SK-N-SH treated with all-trans-retinoic acid at 6 μM for 48 hours (cell line): Measurements from ENCODE around the gene ITPKB.

Source experiments
- ATAC-seq: fragments of 200-7000 bp; cut with Tn5 transposase; 3 replicates; pipeline ENCODE4 v1.9.1; 2020; ENCODE audit warnings: mild to moderate bottlenecking, moderate library complexity
- ARNTL ChIP-seq: fragments of 450-650 bp; formaldehyde crosslinking; IDR thresholded peaks from 2 replicates; pipeline ENCODE4 v1.5.0; 2020; ENCODE audit warnings: low read depth, mild to moderate bottlenecking, moderate library complexity, borderline replicate concordance
- BACH2 ChIP-seq: fragments of 250-450 bp; sonication (Bioruptor Pico); IDR thresholded peaks from 2 replicates; pipeline ENCODE4 v1.9.0; 2021; ENCODE audit warnings: mild to moderate bottlenecking, borderline replicate concordance
- CSDC2 ChIP-seq: fragments of 250-450 bp; sonication (Bioruptor Pico); IDR thresholded peaks from 2 replicates; pipeline ENCODE4 v1.5.0; 2020; ENCODE audit warnings: mild to moderate bottlenecking, moderate library complexity
- ESRRG ChIP-seq: fragments of 250-450 bp; sonication (Bioruptor Pico); IDR thresholded peaks from 2 replicates; pipeline ENCODE4 v1.6.1; 2021; ENCODE audit warnings: mild to moderate bottlenecking
- GLIS3 ChIP-seq: fragments of 250-450 bp; sonication (Bioruptor Pico); IDR thresholded peaks from 2 replicates; pipeline ENCODE4 v1.5.0; 2020; ENCODE audit warnings: mild to moderate bottlenecking, moderate library complexity
- ISL1 ChIP-seq: fragments of 250-450 bp; sonication (Bioruptor Pico); IDR thresholded peaks from 2 replicates; pipeline ENCODE4 v2.1.2; 2022; ENCODE audit warnings: mild to moderate bottlenecking, moderate library complexity
- OSR1 ChIP-seq: fragments of 250-450 bp; sonication (Bioruptor Pico); IDR thresholded peaks from 2 replicates; pipeline ENCODE4 v1.8.0; 2022; ENCODE audit warnings: moderate library complexity, mild to moderate bottlenecking, inconsistent platforms
- PPARA ChIP-seq: fragments of 250-450 bp; sonication (Bioruptor Pico); IDR thresholded peaks from 2 replicates; pipeline ENCODE4 v1.5.0; 2020; ENCODE audit warnings: mild to moderate bottlenecking, borderline replicate concordance
- RARB ChIP-seq: fragments of 250-450 bp; sonication (Bioruptor Pico); IDR thresholded peaks from 2 replicates; pipeline ENCODE4 v1.8.0; 2021; ENCODE audit warnings: mild to moderate bottlenecking, moderate library complexity
- SNAI2 ChIP-seq: fragments of 250-450 bp; sonication (Bioruptor Pico); IDR thresholded peaks from 2 replicates; pipeline ENCODE4 v1.5.0; 2020; ENCODE audit warnings: mild to moderate bottlenecking, moderate library complexity
- TCF4 ChIP-seq: fragments of 250-450 bp; sonication (Bioruptor Pico); IDR thresholded peaks from 2 replicates; pipeline ENCODE4 v1.8.0; 2021; ENCODE audit warnings: mild to moderate bottlenecking, moderate library complexity, borderline replicate concordance
- TOX ChIP-seq: fragments of 250-450 bp; sonication (Bioruptor Pico); IDR thresholded peaks from 2 replicates; pipeline ENCODE4 v1.8.0; 2021; ENCODE audit warnings: mild to moderate bottlenecking, moderate library complexity, borderline replicate concordance
- ZC3H10 ChIP-seq: fragments of 250-450 bp; sonication (Bioruptor Pico); IDR thresholded peaks from 2 replicates; pipeline ENCODE4 v1.5.1; 2021; ENCODE audit warnings: mild to moderate bottlenecking, moderate library complexity
- ZFP3 ChIP-seq: fragments of 250-450 bp; sonication (Bioruptor Pico); IDR thresholded peaks from 2 replicates; pipeline ENCODE4 v1.5.0; 2020; ENCODE audit warnings: mild to moderate bottlenecking, moderate library complexity
- ZNF565 ChIP-seq: fragments of 450-650 bp; formaldehyde crosslinking; conservative IDR thresholded peaks from 2 replicates; pipeline ENCODE4 v1.5.0; 2020; ENCODE audit warnings: low read depth, mild to moderate bottlenecking, moderate library complexity
- ZNF70 ChIP-seq: fragments of 450-650 bp; formaldehyde crosslinking; IDR thresholded peaks from 2 replicates; pipeline ENCODE4 v1.5.0; 2020; ENCODE audit warnings: mild to moderate bottlenecking, moderate library complexity
- ZNF8 ChIP-seq: fragments of 450-650 bp; formaldehyde crosslinking; IDR thresholded peaks from 2 replicates; pipeline ENCODE4 v1.5.0; 2020; ENCODE audit warnings: mild to moderate bottlenecking, moderate library complexity
- TF ChIP-seq, protein P1 (sequence below): fragments of 250-450 bp; sonication (Bioruptor Pico); IDR thresholded peaks from 2 replicates; pipeline ENCODE4 v1.8.0; 2021; ENCODE audit warnings: low read depth, mild to moderate bottlenecking, moderate library complexity, borderline replicate concordance
- TF ChIP-seq, protein P2 (sequence below): fragments of 250-450 bp; sonication (Bioruptor Pico); IDR thresholded peaks from 2 replicates; pipeline ENCODE4 v1.5.1; 2020; ENCODE audit warnings: low read depth, mild to moderate bottlenecking, moderate library complexity
- TF ChIP-seq, protein P3 (sequence below): fragments of 250-450 bp; sonication (Bioruptor Pico); IDR thresholded peaks from 2 replicates; pipeline ENCODE4 v1.8.0; 2020; ENCODE audit warnings: mild to moderate bottlenecking, moderate library complexity, borderline replicate concordance
- TF ChIP-seq, protein P4 (sequence below): fragments of 250-450 bp; sonication (Bioruptor Pico); IDR thresholded peaks from 2 replicates; pipeline ENCODE4 v1.5.0; 2020; ENCODE audit warnings: mild to moderate bottlenecking, moderate library complexity
- TF ChIP-seq, protein P5 (sequence below): fragments of 250-450 bp; sonication (Bioruptor Pico); IDR thresholded peaks from 2 replicates; pipeline ENCODE4 v1.5.1; 2021; ENCODE audit warnings: mild to moderate bottlenecking, moderate library complexity

The ITPKB gene

DNA sequence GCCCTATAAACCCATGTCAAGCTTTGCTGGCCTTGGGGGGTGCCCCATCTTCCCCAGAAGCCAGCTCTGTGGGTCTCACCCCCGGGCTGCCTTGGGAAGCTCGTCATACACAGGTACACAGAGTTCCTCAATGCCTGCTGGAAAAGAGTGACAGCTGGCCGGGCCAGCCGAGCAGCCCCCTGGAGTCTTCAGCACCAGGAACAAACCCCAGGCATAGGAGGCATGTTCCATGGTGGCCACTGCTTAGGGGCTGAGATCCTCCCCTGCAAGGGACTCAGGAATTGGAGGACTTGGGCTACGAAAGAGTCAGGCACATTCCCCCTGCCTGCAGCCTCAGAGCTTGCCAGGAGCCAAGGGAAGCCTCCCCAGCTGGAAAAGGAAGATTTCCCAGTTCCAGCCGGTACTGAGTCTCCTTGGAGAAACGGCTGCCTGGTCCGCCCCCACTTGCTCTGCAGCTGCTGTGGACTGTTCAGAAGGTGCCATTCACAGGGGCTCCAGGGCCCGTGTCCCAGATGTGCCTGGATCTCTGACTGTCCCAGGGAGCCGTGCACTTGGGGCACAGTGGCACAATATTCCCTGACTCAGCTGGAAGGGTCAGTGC lies 101.0 kb downstream of the ITPKB start:
- TF ChIP-seq, protein P1, sequence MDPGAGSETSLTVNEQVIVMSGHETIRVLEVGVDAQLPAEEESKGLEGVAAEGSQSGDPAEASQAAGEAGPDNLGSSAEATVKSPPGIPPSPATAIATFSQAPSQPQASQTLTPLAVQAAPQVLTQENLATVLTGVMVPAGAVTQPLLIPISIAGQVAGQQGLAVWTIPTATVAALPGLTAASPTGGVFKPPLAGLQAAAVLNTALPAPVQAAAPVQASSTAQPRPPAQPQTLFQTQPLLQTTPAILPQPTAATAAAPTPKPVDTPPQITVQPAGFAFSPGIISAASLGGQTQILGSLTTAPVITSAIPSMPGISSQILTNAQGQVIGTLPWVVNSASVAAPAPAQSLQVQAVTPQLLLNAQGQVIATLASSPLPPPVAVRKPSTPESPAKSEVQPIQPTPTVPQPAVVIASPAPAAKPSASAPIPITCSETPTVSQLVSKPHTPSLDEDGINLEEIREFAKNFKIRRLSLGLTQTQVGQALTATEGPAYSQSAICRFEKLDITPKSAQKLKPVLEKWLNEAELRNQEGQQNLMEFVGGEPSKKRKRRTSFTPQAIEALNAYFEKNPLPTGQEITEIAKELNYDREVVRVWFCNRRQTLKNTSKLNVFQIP: no peak
- no peak for ATAC-seq

DNA sequence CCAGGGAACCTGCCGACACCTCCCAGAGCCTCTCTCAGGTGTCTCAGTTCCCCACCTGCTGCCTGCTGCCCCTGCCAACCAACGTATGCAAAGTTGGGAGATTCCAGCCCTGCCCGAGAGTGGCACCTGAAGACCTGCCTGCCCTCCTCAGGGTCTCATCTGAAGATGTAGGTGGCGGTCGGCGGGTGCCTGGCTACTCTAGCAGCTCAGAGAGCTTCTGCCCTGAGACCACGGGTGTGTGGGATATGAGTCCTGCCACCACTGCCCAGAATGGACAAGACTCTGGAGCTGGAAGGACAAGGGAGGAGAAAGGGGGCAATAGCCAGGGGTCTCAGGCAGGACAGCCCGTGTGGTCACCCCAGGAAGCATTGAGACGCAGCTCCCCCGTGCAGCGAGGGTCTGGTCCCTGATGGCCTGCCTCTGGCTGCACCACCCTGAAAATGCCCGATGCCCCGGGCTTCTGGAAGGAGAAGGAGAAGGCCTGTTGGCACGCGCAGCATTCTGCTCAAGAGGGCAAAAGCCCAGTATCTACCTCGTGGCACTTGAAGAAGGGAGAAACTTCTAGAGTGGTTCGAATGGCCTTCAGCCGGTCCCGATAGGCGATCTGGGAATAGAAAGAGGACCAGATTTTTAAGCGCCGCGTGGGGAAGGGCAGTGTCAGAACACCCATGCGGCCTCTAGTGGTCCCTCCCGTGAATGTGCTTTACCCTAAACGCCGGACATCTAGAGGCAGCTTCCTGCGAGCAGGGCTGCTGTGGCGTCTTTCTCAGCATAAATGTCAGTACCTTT lies 101.7 kb downstream of the ITPKB start:
- no peak for TF ChIP-seq RARB (CRISPR knock-in tag)
- no peak for TF ChIP-seq GLIS3
- TF ChIP-seq TCF4 (CRISPR knock-in tag): no peak
- TF ChIP-seq BACH2: no peak
- TF ChIP-seq, protein P2, sequence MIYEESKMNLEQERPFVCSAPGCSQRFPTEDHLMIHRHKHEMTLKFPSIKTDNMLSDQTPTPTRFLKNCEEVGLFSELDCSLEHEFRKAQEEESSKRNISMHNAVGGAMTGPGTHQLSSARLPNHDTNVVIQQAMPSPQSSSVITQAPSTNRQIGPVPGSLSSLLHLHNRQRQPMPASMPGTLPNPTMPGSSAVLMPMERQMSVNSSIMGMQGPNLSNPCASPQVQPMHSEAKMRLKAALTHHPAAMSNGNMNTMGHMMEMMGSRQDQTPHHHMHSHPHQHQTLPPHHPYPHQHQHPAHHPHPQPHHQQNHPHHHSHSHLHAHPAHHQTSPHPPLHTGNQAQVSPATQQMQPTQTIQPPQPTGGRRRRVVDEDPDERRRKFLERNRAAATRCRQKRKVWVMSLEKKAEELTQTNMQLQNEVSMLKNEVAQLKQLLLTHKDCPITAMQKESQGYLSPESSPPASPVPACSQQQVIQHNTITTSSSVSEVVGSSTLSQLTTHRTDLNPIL (CRISPR knock-in tag): no peak
- TF ChIP-seq PPARA (CRISPR knock-in tag): no peak
- TF ChIP-seq, protein P3, sequence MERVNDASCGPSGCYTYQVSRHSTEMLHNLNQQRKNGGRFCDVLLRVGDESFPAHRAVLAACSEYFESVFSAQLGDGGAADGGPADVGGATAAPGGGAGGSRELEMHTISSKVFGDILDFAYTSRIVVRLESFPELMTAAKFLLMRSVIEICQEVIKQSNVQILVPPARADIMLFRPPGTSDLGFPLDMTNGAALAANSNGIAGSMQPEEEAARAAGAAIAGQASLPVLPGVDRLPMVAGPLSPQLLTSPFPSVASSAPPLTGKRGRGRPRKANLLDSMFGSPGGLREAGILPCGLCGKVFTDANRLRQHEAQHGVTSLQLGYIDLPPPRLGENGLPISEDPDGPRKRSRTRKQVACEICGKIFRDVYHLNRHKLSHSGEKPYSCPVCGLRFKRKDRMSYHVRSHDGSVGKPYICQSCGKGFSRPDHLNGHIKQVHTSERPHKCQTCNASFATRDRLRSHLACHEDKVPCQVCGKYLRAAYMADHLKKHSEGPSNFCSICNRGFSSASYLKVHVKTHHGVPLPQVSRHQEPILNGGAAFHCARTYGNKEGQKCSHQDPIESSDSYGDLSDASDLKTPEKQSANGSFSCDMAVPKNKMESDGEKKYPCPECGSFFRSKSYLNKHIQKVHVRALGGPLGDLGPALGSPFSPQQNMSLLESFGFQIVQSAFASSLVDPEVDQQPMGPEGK (CRISPR knock-in tag): no peak
- TF ChIP-seq ISL1 (CRISPR knock-in tag): no peak
- TF ChIP-seq, all 23 proteins: peak for 0
- no peak for ATAC-seq

DNA sequence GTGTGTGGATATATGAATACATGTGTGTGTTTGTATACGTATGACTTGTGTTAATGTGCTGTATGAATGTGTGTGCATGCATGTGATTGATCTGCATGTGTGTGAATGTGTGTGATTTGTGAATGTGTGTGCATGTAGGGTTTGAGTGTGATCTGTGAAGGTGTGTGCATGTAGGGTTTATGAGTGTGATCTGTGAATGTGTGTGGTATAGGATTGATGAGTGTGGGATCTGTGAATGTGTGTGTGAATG lies 102.3 kb downstream of the ITPKB start:
- TF ChIP-seq BACH2 (no peak), TCF4 (CRISPR knock-in tag) (no peak), ZFP3 (CRISPR knock-in tag) (no peak), TOX (CRISPR knock-in tag) (no peak), ZNF8 (no peak), PPARA (CRISPR knock-in tag) (no peak), RARB (CRISPR knock-in tag) (no peak), ZNF565 (CRISPR knock-in tag) (no peak), OSR1 (CRISPR knock-in tag) (no peak), ARNTL (CRISPR knock-in tag) (no peak), ZC3H10 (no peak), CSDC2 (CRISPR knock-in tag) (no peak), ESRRG (CRISPR knock-in tag) (no peak), SNAI2 (CRISPR knock-in tag) (no peak), ZNF70 (CRISPR knock-in tag) (no peak)
- TF ChIP-seq, protein P3 (CRISPR knock-in tag): no peak
- TF ChIP-seq, protein P4, sequence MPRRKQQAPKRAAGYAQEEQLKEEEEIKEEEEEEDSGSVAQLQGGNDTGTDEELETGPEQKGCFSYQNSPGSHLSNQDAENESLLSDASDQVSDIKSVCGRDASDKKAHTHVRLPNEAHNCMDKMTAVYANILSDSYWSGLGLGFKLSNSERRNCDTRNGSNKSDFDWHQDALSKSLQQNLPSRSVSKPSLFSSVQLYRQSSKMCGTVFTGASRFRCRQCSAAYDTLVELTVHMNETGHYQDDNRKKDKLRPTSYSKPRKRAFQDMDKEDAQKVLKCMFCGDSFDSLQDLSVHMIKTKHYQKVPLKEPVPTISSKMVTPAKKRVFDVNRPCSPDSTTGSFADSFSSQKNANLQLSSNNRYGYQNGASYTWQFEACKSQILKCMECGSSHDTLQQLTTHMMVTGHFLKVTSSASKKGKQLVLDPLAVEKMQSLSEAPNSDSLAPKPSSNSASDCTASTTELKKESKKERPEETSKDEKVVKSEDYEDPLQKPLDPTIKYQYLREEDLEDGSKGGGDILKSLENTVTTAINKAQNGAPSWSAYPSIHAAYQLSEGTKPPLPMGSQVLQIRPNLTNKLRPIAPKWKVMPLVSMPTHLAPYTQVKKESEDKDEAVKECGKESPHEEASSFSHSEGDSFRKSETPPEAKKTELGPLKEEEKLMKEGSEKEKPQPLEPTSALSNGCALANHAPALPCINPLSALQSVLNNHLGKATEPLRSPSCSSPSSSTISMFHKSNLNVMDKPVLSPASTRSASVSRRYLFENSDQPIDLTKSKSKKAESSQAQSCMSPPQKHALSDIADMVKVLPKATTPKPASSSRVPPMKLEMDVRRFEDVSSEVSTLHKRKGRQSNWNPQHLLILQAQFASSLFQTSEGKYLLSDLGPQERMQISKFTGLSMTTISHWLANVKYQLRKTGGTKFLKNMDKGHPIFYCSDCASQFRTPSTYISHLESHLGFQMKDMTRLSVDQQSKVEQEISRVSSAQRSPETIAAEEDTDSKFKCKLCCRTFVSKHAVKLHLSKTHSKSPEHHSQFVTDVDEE: no peak
- TF ChIP-seq, protein P1: no peak
- TF ChIP-seq, protein P5, sequence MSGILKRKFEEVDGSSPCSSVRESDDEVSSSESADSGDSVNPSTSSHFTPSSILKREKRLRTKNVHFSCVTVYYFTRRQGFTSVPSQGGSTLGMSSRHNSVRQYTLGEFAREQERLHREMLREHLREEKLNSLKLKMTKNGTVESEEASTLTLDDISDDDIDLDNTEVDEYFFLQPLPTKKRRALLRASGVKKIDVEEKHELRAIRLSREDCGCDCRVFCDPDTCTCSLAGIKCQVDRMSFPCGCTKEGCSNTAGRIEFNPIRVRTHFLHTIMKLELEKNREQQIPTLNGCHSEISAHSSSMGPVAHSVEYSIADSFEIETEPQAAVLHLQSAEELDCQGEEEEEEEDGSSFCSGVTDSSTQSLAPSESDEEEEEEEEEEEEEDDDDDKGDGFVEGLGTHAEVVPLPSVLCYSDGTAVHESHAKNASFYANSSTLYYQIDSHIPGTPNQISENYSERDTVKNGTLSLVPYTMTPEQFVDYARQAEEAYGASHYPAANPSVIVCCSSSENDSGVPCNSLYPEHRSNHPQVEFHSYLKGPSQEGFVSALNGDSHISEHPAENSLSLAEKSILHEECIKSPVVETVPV (CRISPR knock-in tag): no peak

More for the DNA sequence above, 102.3 kb downstream of the ITPKB start:
- no peak for ATAC-seq
